ENCODE results near the gene KNCN. TPM values are rescaled to one million over a fixed set of nuclear protein-coding genes. Genes with fewer than 3 reads are reported as not detected.

Gene KNCN
- total RNA-seq, 1 experiment from 2014 or later: not detected

DNA sequence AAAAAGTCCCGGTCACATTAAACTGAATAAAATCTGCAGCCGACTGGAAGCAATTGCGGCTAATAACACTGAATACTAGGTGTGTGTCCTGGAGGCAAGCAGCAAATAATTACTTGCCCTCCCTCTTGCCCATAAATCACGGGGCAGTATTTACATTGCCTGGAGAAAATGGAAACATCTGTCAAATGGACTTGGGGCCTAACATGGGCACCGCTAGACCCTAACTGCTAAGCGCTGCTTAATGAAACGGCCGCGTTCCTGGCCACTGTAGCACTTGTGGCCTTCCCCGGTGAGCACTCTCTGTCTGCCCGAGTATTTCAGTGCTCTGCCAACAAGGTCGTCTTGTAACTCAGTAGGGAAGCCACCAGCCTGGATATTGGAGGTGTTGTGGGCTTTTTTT is 23.9 kb upstream of the KNCN start:
- peaks cover 2% of the 10 kb centered on the region for H3K23me2 ChIP-seq (ENCODE audit: insufficient read length, low read depth, low read length, poor library complexity, severe bottlenecking)
- no peaks in the 10 kb centered on the region; the same call in 1 of the 2 replicates for H3K4me1 ChIP-seq (ENCODE audit: insufficient read depth, low read length)
- H3K18ac ChIP-seq (ENCODE audit: insufficient read length, low read depth, low read length): no peak overlapping the region
- H3K79me1 ChIP-seq (ENCODE audit: insufficient read depth, low read depth, low read length, poor library complexity, severe bottlenecking): no peaks in the 10 kb centered on the region
- Mint-ChIP-seq H3K4me3 (peak overlapping the region in 1 of 2 experiments; percentile 27; a peak in 1 of 5 replicates), H3K4me1 (peaks cover 24 to 34% of the 10 kb centered on the region in 2 experiments), H3K9me3 (no peaks in the 10 kb centered on the region), H3K27me3 (ENCODE audit: low read depth) (no peaks in the 10 kb centered on the region), H3K36me3 (ENCODE audit: insufficient read depth in 1 of 3, low read depth in 3 of 3) (peaks cover 0 to 3% (median 0%) of the 10 kb centered on the region in 3 experiments; a peak in 2 of 7 replicates), H3K27ac (peak overlapping the region in 2 of 3 experiments; percentile 34 to 70; a peak in 4 of 7 replicates)
- H2BK20ac ChIP-seq (ENCODE audit: low read depth, low read length, poor library complexity, severe bottlenecking): no peak overlapping the region
- no peak overlapping the region for H4K5ac ChIP-seq (ENCODE audit: insufficient read length, low read depth, low read length)
- H2AK5ac ChIP-seq (ENCODE audit: insufficient read length, low read length): no peak overlapping the region
- H3K9ac ChIP-seq (ENCODE audit: extremely low read depth, insufficient read length, low read length): no peak overlapping the region
- no peak overlapping the region for H4K8ac ChIP-seq (replicated peaks; ENCODE audit: insufficient read length, low read depth, low read length)
- no peak overlapping the region for H3K23ac ChIP-seq (ENCODE audit: insufficient read length, low read depth, low read length)
- H3T11ph ChIP-seq (ENCODE audit: low read length): no peak overlapping the region
- DNase-seq: no peak
- no peak overlapping the region; the same call in 1 of the 2 replicates for H3K14ac ChIP-seq (ENCODE audit: insufficient read depth, low read length)
- H3K4ac ChIP-seq (ENCODE audit: low read depth, low read length): no peak overlapping the region
- TF ChIP-seq CTCF (conservative IDR thresholded peaks at IDR 0.05): no peak
- no peak overlapping the region for H3K27ac ChIP-seq (ENCODE audit: insufficient read length, low read depth, low read length)
- H2BK12ac ChIP-seq (ENCODE audit: insufficient read length, low read depth, low read length): no peak overlapping the region
- H4K91ac ChIP-seq (ENCODE audit: insufficient read length, low read depth, low read length): no peak overlapping the region
- H2BK120ac ChIP-seq (ENCODE audit: low read depth, low read length, poor library complexity, severe bottlenecking): no peak overlapping the region
- H2AFZ ChIP-seq (ENCODE audit: low read length): no peak overlapping the region
- H3K9me3 ChIP-seq (ENCODE audit: control insufficient read depth, low read depth, low read length): no peaks in the 10 kb centered on the region
- no CpG with 5 or more reads among the region's 12 CpGs for WGBS (ENCODE audit: extremely low coverage, insufficient read length, low lambda C conversion rate)
- H3K56ac ChIP-seq (ENCODE audit: insufficient read length, low read depth, low read length): no peak overlapping the region
- H3K4me2 ChIP-seq (ENCODE audit: insufficient read depth, insufficient read length, low read length): no peak overlapping the region
- no peaks in the 10 kb centered on the region for H3K79me2 ChIP-seq (ENCODE audit: insufficient read depth, low read length)
- no peaks in the 10 kb centered on the region for H3K27me3 ChIP-seq (ENCODE audit: insufficient read depth, low read length)
- no peak overlapping the region for H2BK15ac ChIP-seq (ENCODE audit: low read depth, low read length)
- H2BK5ac ChIP-seq (ENCODE audit: insufficient read length, low read length): no peak overlapping the region
- no peaks in the 10 kb centered on the region for H4K20me1 ChIP-seq (ENCODE audit: control insufficient read depth, insufficient read depth, insufficient read length)
